HG03066 (cell line): Measurements from ENCODE around the gene OLA1.
A peak's percentile ranks its signal among the peaks of the same experiment; 100 is the strongest.

Experiments used
- ATAC-seq: cut with Tn5 transposase; IDR thresholded peaks from one replicate; pipeline ENCODE4 v1.9.1; 2021; ENCODE audit warnings: low read depth; ENCODE audit not compliant: unreplicated experiment

OLA1 gene

GRCh38 chr2:174044556-174044955 is 203.8 kb downstream of the OLA1 start:
- no peak for ATAC-seq

- ATAC-seq: no peak
Observed at GRCh38 chr2:174040417-174040701, 208.0 kb downstream of the OLA1 start.

DNA sequence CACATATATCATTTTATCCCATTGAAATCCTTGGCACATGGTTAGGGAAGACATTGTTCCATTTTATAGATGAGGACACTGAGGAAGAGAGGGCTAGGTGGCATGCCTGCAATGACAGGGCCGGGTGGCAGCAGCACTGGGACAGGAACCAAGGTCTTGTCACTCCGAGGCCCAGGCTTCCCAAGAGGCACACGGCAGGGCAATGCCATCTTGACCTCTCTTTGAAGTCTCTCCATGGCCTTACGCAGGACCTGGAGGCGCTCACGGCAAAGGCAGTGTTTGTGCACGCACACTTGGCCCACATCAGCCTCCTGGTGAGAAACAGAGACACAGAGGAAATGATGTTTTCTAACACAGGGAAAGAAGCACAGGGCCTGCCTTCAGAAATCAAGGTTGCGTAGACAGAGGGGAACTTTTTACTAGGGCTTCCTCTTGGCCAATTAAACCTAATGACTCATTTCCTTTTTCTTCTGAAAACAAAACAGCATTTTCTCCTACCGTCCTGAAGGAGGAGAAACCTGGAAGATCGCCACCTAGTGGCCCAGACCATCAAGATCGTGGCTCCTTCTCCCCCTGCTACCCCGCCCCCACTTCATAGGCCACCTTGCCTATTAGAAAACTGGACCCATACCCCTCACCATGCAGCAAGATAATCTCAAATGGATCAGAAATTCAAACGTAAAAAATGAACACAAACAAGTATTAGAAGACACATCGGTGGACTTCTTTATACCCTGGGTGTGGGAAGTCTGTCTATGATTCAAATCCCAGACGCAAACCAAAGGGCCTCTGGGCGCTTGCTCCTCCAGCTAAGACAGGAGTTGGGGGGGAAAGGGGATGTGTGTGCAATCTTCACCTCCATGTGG is 208.5 kb downstream of the OLA1 start:
- peak; percentile 73 for ATAC-seq

- peak; percentile 40 for ATAC-seq
Observed at GRCh38 chr2:174038462-174038861, 209.9 kb downstream of the OLA1 start.

DNA sequence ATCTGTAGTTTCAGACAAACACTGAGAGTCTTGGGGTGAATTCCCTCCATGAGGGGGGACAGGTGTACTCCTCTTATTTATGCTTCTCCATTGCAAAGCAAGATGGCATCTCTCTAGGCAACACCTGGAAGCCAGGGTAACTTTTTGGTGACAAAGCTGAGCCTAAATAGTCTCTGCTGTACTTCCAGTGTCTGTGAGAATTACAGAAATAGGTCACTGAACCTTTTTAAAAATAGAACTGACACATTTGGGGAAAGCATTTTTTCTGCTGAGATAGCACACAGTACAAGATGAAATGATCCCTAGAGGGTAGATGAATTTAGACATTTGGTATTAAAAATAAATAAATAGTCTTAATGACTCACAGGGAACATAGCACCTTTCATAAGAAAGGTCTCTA is 211.5 kb downstream of the OLA1 start:
- no peak for ATAC-seq

- no peak for ATAC-seq
Observed at GRCh38 chr2:174035981-174036742, 212.2 kb downstream of the OLA1 start.

DNA sequence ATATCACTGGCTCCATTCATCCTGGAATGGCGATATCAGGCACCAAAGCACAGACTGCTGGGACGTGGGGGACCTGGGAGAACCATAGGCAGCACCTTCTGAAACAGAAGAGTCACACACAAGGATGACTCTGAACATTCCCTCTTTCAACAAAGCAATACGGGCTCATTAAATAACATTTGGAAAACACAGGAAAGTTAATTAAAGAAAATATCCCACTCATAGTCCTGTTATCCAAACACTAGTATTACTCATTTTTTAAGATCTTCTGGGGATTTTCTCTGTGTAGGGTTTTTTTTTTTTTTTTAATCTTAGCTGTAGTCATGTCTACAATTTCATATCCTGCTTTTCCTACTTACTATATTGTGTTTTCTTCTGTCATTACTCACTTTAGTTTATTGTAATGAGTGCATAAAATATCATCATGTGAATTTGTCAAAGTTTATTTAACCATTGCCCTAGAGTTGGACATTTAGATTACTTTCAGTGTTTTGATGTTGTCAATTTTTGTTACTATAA is 213.2 kb downstream of the OLA1 start:
- ATAC-seq: no peak

DNA sequence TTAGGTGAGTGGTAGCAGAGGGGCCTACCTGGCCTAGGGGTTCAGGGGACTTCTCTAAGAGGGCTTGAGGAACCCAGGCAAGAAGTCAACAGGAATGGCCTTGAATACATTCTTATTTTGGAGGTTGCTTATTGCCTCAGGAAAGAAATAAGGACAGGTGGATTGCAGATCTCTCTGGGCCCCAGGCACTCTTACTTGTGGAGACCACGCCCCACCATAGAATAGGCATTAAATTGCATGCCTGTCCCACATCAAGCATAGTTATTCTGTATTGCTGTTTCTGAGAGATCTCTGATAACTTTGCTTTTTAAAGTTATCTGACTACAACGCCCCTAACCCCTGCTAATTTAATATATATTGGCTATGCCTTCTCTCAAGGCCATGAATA is 215.2 kb downstream of the OLA1 start:
- no peak for ATAC-seq

GRCh38 chr2:174031226-174031625 is 217.1 kb downstream of the OLA1 start:
- ATAC-seq: no peak

- ATAC-seq: no peak
Observed at GRCh38 chr2:174028935-174029334, 219.4 kb downstream of the OLA1 start.

DNA sequence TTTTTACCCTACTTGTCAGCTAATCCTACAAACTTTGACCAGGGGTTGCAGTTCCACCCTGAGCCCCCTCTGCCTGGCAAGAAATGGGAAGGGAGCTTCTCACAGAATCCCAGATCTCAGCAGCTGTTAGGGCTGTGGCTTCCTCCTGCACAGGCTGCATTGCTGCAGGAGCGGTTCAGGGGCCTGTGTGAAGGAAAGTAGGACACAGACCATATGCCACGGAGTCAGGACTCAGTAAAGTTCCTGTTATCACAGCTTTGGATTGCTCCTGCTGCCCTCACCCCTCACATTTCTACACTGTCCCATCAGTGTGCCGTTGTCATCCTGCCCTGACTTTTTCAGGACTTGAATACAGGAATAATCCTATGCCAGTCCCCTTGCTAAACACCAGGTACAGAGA is 220.4 kb downstream of the OLA1 start:
- ATAC-seq: no peak

DNA sequence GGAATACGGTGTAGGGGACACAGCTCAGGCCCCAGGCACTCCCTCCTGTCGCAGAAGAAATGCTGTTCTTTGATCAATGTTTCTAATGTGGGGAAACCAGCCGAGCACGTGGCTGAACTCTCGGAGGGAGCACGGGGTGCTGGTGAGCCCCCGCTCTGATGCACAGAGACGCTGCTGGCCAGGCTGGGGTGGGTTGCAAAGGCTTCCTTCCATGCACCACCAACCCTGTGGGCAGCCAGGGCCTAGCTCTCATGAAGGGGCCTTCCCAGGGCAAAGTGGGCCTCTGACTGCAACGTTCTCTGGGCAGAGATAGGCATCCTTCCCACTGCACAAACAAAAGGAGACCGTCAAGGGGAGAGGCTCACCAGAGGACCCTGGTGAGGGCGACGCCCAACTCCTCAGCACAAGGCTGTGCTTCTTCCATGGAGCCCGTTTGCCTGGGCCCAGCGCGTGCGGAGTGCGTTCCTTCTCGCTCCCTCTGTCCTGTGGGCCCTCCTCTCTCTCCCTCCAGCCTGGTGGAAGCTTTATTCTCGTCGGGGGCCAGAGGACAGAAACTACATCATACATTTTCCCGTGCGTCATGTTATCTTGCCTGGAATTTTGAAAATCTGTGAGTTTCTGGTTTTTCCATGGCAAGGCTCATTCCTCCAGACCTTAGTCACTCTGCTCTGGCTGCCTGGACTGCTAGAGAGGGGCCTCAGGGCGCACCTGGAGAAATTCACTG is 222.0 kb downstream of the OLA1 start:
- no peak for ATAC-seq

DNA sequence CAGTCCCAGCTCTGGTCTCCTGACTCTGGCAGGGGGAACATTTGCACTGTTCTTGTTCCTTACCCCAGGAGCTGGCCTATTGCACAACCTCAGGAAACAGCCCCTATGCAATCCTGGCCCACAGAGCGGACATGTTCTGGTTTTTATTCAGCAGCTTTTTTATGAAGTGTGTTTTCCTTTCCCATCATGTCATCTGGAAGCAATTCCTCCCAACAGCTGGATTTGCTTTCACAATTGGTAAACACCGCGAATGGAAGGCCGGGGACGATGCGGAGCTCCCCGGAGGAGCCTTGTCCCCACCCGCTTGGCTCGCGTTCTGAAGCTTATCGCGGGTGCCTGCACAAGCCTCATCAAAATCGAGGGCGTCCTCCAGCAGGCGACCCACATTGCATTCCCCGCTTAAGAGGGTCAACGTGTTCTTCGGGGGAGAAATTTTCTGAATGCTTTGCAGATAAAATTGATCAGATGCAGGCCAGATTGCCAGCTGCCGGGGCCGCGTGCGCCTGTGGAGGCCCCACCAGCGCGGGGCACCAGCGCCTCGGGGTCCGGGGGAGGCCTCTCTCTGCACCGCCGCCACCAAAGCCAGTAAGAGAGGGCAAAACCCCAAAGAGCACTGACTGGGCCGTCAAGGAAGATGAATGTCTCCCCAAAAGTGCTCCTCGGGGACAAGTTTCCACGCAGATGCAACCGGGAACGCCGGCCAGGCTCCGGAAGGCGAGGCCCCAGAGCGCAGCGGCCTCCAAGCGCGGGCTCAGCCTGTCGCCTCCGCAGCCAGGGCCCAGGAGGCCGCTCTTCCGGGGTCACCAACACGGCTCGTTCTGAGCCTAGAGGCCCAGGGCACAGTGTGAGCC is 222.8 kb downstream of the OLA1 start:
- no peak for ATAC-seq

DNA sequence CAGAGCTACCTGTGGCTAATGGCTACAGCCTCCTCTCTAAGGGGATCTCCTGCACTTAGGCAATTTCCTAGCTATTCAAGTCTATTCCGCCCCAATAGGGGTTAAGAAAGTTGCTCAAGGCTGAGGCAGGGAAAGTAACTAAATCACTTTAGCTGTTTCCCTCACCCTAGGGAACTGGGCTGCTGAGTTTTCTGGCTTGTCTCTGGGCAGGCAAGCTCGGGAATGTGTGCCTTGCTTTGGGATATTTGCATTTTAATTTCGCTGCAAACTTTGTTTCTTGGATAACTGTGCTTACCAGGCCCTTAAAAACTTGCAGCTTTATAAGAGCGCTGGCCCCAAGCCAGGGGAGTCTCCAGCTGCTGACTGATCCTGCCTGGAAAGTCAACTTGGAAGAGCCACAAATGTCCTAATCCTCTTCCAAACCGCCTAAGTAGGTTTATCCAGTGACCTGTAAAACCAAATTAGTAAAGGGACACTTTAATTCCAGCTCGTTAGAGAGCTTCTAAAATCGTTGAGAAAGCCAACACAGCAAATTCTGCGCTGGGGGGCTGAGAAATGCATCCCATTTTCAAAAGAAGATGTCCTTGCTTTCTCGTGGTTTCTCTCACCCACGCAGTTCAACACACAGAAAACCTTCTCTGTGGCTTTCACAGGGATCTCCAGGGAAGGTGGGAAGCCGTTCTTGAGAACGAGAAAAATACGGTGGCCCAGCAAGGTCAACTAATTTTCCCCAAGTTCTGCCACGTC is 223.6 kb downstream of the OLA1 start:
- ATAC-seq: no peak

GRCh38 chr2:174023591-174024523 is 224.5 kb downstream of the OLA1 start:
- ATAC-seq: no peak
